GM12878 (cell line): ENCODE measurements around the gene NR2C2AP. TPM values are rescaled to one million over a fixed set of nuclear protein-coding genes. Genes with fewer than 3 reads are reported as not detected.

Source experiments
- ATAC-seq: fragments of 200-7000 bp; cut with Tn5 transposase; 3 replicates; pipeline ENCODE4 v1.9.1; 2020; ENCODE audit warnings: mild to moderate bottlenecking, moderate library complexity
- BruUV-seq: library from RNA; stranded (reverse); fragments of 400-500 nt; replicated peaks from 2 replicates; lab custom pipeline; 2021; lab: Mats Ljungman, UMichigan
- CTCF ChIA-PET: fragments of 300-600 bp; sonication (Branson Sonifier 250); formaldehyde crosslinking; extraction: SDS; loops from one replicate; lab custom pipeline; 2021; ENCODE audit warnings: inconsistent platforms; lab: Yijun Ruan, JAX
- POLR2A ChIA-PET: fragments of 350-600 bp; formaldehyde crosslinking; extraction: SDS; loops from one replicate; lab custom pipeline; 2021; ENCODE audit warnings: inconsistent platforms; lab: Charles Lee
- RAD21 ChIA-PET: fragments of 300-600 bp; sonication (Branson Sonifier 250); formaldehyde crosslinking; loops from one replicate; lab custom pipeline; 2023; ENCODE audit warnings: antibody characterized with exemption; ENCODE audit not compliant: unreplicated experiment; lab: Charles Lee
- SMC1A ChIA-PET: fragments of 300-600 bp; sonication (Branson Sonifier 250); formaldehyde crosslinking; loops from one replicate; lab custom pipeline; 2023; ENCODE audit not compliant: unreplicated experiment, uncharacterized antibody; lab: Charles Lee
- DNase-seq: peaks from one replicate; pipeline ENCODE4 v3.0.0-alpha.2; 2011; ENCODE audit warnings: low read depth, low spot score
- FAIRE-seq: peaks from 3 replicates; lab custom pipeline; 2011; peaks lifted over from hg19 to GRCh38; lab: Jason Lieb, UNC
- H2AFZ ChIP-seq: 2 replicates; pipeline ENCODE4 v1.6.0; 2011; ENCODE audit warnings: low read depth, low read length, control low read depth; ENCODE audit not compliant: control insufficient read depth
- H3K27ac ChIP-seq: 2 replicates; pipeline ENCODE4 v1.5.1; 2011; ENCODE audit warnings: control low read depth; ENCODE audit not compliant: control insufficient read depth, insufficient read depth
- H3K27me3 ChIP-seq, 2 experiments: replicated peaks in 1 of 2; 2 replicates each; pipeline versions ENCODE4 v1.6.0 to v1.6.1; 2011; ENCODE audit warnings: low read length in 1 of 2; ENCODE audit not compliant: control insufficient read depth in 2 of 2, insufficient read depth in 2 of 2
- H3K36me3 ChIP-seq, 2 experiments: 2 replicates each; pipeline ENCODE4 v1.5.1; 2011; ENCODE audit warnings: low read length in 1 of 2; ENCODE audit not compliant: control insufficient read depth in 2 of 2, insufficient read depth in 2 of 2
- H3K4me1 ChIP-seq: 2 replicates; pipeline ENCODE4 v1.6.1; 2011; ENCODE audit warnings: mild to moderate bottlenecking, low read length, moderate library complexity, mixed read lengths; ENCODE audit not compliant: control insufficient read depth, insufficient read depth
- H3K4me2 ChIP-seq: 2 replicates; pipeline ENCODE4 v1.6.0; 2011; ENCODE audit warnings: control low read depth; ENCODE audit not compliant: control insufficient read depth, insufficient read depth
- H3K4me3 ChIP-seq: fragments of 200-600 bp; sonication (generic); 2 replicates; pipeline ENCODE4 v1.5.1; 2016
- H3K79me2 ChIP-seq: 2 replicates; pipeline ENCODE4 v1.6.0; 2011; ENCODE audit warnings: low read length; ENCODE audit not compliant: control insufficient read depth, insufficient read depth
- H3K9ac ChIP-seq: 2 replicates; pipeline ENCODE4 v1.8.0; 2011; ENCODE audit warnings: low read length, control low read depth, mixed read lengths; ENCODE audit not compliant: control insufficient read depth, insufficient read depth
- H3K9me3 ChIP-seq: replicated peaks from 3 replicates; pipeline ENCODE4 v1.5.1; 2011; ENCODE audit warnings: mild to moderate bottlenecking, low read length; ENCODE audit not compliant: control insufficient read depth, insufficient read depth
- H4K20me1 ChIP-seq: 2 replicates; pipeline ENCODE4 v1.6.0; 2011; ENCODE audit not compliant: control insufficient read depth, insufficient read depth
- CHD2 ChIP-seq: IDR thresholded peaks from 2 replicates; pipeline ENCODE4 v1.6.1; 2011; ENCODE audit warnings: low read depth, low read length, improper control_type of control experiment, borderline replicate concordance
- LARP7 ChIP-seq: fragments of 450-650 bp; IDR thresholded peaks from 2 replicates; pipeline ENCODE4 v1.6.1; 2017; ENCODE audit warnings: mild to moderate bottlenecking
- NFYA ChIP-seq: IDR thresholded peaks from 2 replicates; pipeline ENCODE4 v1.6.1; 2011; ENCODE audit warnings: low read depth, mild to moderate bottlenecking, low read length, improper control_type of control experiment, borderline replicate concordance
- RAD21 ChIP-seq: IDR thresholded peaks from 2 replicates; pipeline ENCODE4 v1.6.1; 2011; ENCODE audit warnings: mild to moderate bottlenecking, low read depth, low read length, moderate library complexity; ENCODE audit not compliant: insufficient read depth
- RELA ChIP-seq: fragments of 450-650 bp; IDR thresholded peaks from 2 replicates; pipeline ENCODE4 v1.8.0; 2014; ENCODE audit warnings: borderline replicate concordance; ENCODE audit not compliant: partially characterized antibody
- REST ChIP-seq: IDR thresholded peaks from 2 replicates; pipeline ENCODE4 v1.6.1; 2012; ENCODE audit warnings: mild to moderate bottlenecking, low read depth, low read length
- WGBS: methylation state at CpG from one replicate; pipeline ENCODE4 v1.1.6; 2016; ENCODE audit warnings: low lambda C conversion rate; ENCODE audit not compliant: insufficient replicate concordance, insufficient coverage; ENCODE audit errors: missing lambda C conversion rate; 5-methylcytosine and 5-hydroxymethylcytosine counted together
- in situ Hi-C: fragments of 300-500 bp; cut with MboI; formaldehyde crosslinking; loops from 9 replicates; pipeline ENCODE4 v1.14.3; 2018; ENCODE audit warnings: mixed read lengths
- intact Hi-C: fragments of 100-400 bp; cut with micrococcal nuclease; formaldehyde crosslinking; loops from one replicate; pipeline ENCODE4 v1.14.2; 2022; ENCODE audit not compliant: unreplicated experiment
- polyA plus RNA-seq, 11 experiments: library from polyadenylated mRNA; depleted of rRNA in 4 of 11; unstranded in 6 of 11; stranded (reverse) in 5 of 11; fragments of >200 nt; fragmentation: Nextera tagmentation in 4 of 11; fragmentation: Illumina TruSeq in 1 of 11; extraction: Ambion mirVana in 4 of 11; extraction: Trizol in 1 of 11; gene quantifications; 1 replicate in 1 of 11; 2 replicates in 10 of 11; pipeline versions ENCODE4 v1.2.1 to v1.2.3, GENCODE V29; 2011 to 2016; ENCODE audit warnings: inconsistent platforms in 2 of 11, missing spikeins in 2 of 11, low read depth in 1 of 11
- total RNA-seq, 4 experiments: library from RNA; depleted of rRNA in 3 of 4; stranded (reverse); fragments of >200 nt in 3 of 4; fragmentation: Illumina TruSeq in 1 of 4; extraction: Trizol in 1 of 4; gene quantifications; 2 replicates each; pipeline versions ENCODE4 v1.2.1 to v1.2.3, GENCODE V29; 2013 to 2021
- TF ChIP-seq, protein P1 (sequence below): fragments of 450-650 bp; IDR thresholded peaks from 2 replicates; pipeline ENCODE4 v1.6.1; 2016; ENCODE audit warnings: mild to moderate bottlenecking, moderate library complexity, borderline replicate concordance
- TF ChIP-seq, protein P2 (sequence below): fragments of 450-650 bp; formaldehyde crosslinking; IDR thresholded peaks from 2 replicates; pipeline ENCODE4 v1.5.0; 2022; ENCODE audit warnings: mild to moderate bottlenecking, missing genetic modification characterization

The NR2C2AP gene
- total and polyA plus RNA-seq, 10 of the 15 experiments (the other 5 are each of a cell fraction or from before 2014, with no cell fraction given): 21.5 to 44.8 (median 28.1) TPM

- no peak for TF ChIP-seq REST
- no peak for TF ChIP-seq NFYA
- TF ChIP-seq CHD2: no peak
- TF ChIP-seq RAD21: no peak
These were observed 50.4 kb downstream of the NR2C2AP start (continued) for GRCh38 chr19:19152668-19153384.

- FAIRE-seq (no peak), DNase-seq (no peak), ATAC-seq (peak; percentile 86)
- H3K27me3 ChIP-seq: no peaks in the 10 kb centered on the region
- RAD21 ChIA-PET: interaction anchor here (0.8 to 17.5 kb wide), 2 partner anchors 9 to 22 kb away, joined by 3 to 394 read pairs; partner anchors contain the start of gene MEF2B
- peak overlapping the region; percentile 40 for H2AFZ ChIP-seq
- H3K4me3 ChIP-seq: no peak overlapping the region
- H3K9ac ChIP-seq: no peak overlapping the region; the same call in 1 of the 2 replicates
- peak overlapping the region; percentile 30 for H3K27ac ChIP-seq
- WGBS: under 1% methylated on average over 11 of the region's 11 CpGs
- no peaks in the 10 kb centered on the region for H4K20me1 ChIP-seq
- no peaks in the 10 kb centered on the region; the same call in 2 of the 3 replicates for H3K9me3 ChIP-seq
- H3K4me2 ChIP-seq: no peak overlapping the region
- no TSS peak for BruUV-seq
- peaks cover 30% of the 10 kb centered on the region for H3K4me1 ChIP-seq
- H3K36me3 ChIP-seq: peaks cover 6 to 10% of the 10 kb centered on the region in 2 experiments; a peak in 3 of 4 replicates
- in situ Hi-C loops: no loop called here
- CTCF ChIA-PET: interaction anchor here (0.8 to 6.3 kb wide), 3 partner anchors 11 to 35 kb away, joined by 3 to 207 read pairs (median 4); no protein-coding TSS in a partner anchor
- H3K79me2 ChIP-seq: no peaks in the 10 kb centered on the region; the same call in none of the 2 replicates
- SMC1A ChIA-PET: interaction anchor here (0.6 to 2.5 kb wide), 3 partner anchors 9 to 681 kb away, joined by 3 to 13 read pairs (median 8); no protein-coding TSS in a partner anchor
- POLR2A ChIA-PET: interaction anchor here (1.0 to 1.3 kb wide), 3 partner anchors 8 to 18 kb away, joined by 4 to 9 read pairs (median 8); partner anchors contain the start of gene MEF2B
- intact Hi-C loops: no loop called here
- TF ChIP-seq LARP7: peak; percentile 66; the same call in 1 of the 2 replicates
- TF ChIP-seq, protein P1, sequence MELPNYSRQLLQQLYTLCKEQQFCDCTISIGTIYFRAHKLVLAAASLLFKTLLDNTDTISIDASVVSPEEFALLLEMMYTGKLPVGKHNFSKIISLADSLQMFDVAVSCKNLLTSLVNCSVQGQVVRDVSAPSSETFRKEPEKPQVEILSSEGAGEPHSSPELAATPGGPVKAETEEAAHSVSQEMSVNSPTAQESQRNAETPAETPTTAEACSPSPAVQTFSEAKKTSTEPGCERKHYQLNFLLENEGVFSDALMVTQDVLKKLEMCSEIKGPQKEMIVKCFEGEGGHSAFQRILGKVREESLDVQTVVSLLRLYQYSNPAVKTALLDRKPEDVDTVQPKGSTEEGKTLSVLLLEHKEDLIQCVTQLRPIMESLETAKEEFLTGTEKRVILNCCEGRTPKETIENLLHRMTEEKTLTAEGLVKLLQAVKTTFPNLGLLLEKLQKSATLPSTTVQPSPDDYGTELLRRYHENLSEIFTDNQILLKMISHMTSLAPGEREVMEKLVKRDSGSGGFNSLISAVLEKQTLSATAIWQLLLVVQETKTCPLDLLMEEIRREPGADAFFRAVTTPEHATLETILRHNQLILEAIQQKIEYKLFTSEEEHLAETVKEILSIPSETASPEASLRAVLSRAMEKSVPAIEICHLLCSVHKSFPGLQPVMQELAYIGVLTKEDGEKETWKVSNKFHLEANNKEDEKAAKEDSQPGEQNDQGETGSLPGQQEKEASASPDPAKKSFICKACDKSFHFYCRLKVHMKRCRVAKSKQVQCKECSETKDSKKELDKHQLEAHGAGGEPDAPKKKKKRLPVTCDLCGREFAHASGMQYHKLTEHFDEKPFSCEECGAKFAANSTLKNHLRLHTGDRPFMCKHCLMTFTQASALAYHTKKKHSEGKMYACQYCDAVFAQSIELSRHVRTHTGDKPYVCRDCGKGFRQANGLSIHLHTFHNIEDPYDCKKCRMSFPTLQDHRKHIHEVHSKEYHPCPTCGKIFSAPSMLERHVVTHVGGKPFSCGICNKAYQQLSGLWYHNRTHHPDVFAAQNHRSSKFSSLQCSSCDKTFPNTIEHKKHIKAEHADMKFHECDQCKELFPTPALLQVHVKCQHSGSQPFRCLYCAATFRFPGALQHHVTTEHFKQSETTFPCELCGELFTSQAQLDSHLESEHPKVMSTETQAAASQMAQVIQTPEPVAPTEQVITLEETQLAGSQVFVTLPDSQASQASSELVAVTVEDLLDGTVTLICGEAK: no peak
- peak; percentile 7 for TF ChIP-seq RELA
- TF ChIP-seq, protein P2, sequence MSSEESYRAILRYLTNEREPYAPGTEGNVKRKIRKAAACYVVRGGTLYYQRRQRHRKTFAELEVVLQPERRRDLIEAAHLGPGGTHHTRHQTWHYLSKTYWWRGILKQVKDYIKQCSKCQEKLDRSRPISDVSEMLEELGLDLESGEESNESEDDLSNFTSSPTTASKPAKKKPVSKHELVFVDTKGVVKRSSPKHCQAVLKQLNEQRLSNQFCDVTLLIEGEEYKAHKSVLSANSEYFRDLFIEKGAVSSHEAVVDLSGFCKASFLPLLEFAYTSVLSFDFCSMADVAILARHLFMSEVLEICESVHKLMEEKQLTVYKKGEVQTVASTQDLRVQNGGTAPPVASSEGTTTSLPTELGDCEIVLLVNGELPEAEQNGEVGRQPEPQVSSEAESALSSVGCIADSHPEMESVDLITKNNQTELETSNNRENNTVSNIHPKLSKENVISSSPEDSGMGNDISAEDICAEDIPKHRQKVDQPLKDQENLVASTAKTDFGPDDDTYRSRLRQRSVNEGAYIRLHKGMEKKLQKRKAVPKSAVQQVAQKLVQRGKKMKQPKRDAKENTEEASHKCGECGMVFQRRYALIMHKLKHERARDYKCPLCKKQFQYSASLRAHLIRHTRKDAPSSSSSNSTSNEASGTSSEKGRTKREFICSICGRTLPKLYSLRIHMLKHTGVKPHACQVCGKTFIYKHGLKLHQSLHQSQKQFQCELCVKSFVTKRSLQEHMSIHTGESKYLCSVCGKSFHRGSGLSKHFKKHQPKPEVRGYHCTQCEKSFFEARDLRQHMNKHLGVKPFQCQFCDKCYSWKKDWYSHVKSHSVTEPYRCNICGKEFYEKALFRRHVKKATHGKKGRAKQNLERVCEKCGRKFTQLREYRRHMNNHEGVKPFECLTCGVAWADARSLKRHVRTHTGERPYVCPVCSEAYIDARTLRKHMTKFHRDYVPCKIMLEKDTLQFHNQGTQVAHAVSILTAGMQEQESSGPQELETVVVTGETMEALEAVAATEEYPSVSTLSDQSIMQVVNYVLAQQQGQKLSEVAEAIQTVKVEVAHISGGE (CRISPR knock-in tag): no peak
These were observed 51.8 kb downstream of the NR2C2AP start for GRCh38 chr19:19151418-19151817.
